Measurements from ENCODE around the gene MLXIP.
A peak's percentile ranks its signal among the peaks of the same experiment; 100 is the strongest.

The MLXIP gene

GRCh38 chr12:122079532-122080081 lies 1.1 kb downstream of the MLXIP start:
- peak; percentile 32 for DNase-seq (ENCODE audit: low spot score)

GRCh38 chr12:122080149-122081082 lies 1.9 kb downstream of the MLXIP start:
- peak; percentile 92 for DNase-seq (ENCODE audit: low spot score)

- peak; percentile 64 for DNase-seq (ENCODE audit: low spot score)
Observed at GRCh38 chr12:122081083-122081696, 2.6 kb downstream of the MLXIP start.

- no peak for DNase-seq (ENCODE audit: low spot score)
Observed at GRCh38 chr12:122081697-122082221, 3.2 kb downstream of the MLXIP start.

- DNase-seq (ENCODE audit: low spot score): no peak
Observed at GRCh38 chr12:122082621-122083356, 4.2 kb downstream of the MLXIP start.

GRCh38 chr12:122084857-122085405 lies 6.4 kb downstream of the MLXIP start:
- DNase-seq (ENCODE audit: low spot score): no peak

- no peak for DNase-seq (ENCODE audit: low spot score)
Observed at GRCh38 chr12:122085591-122085990, 7.0 kb downstream of the MLXIP start.

- DNase-seq (ENCODE audit: low spot score): no peak
Observed at GRCh38 chr12:122086116-122086515, 7.6 kb downstream of the MLXIP start.

GRCh38 chr12:122086641-122087285 lies 8.2 kb downstream of the MLXIP start:
- DNase-seq (ENCODE audit: low spot score): no peak

- DNase-seq (ENCODE audit: low spot score): no peak
Observed at GRCh38 chr12:122087431-122088178, 9.0 kb downstream of the MLXIP start.

GRCh38 chr12:122088179-122088810 lies 9.7 kb downstream of the MLXIP start:
- DNase-seq (ENCODE audit: low spot score): no peak

GRCh38 chr12:122089077-122089476 lies 10.5 kb downstream of the MLXIP start:
- no peak for DNase-seq (ENCODE audit: low spot score)

GRCh38 chr12:122090759-122091515 lies 12.4 kb downstream of the MLXIP start:
- no peak for DNase-seq (ENCODE audit: low spot score)

- no peak for DNase-seq (ENCODE audit: low spot score)
Observed at GRCh38 chr12:122093098-122093883, 14.7 kb downstream of the MLXIP start.

GRCh38 chr12:122094137-122094734 lies 15.7 kb downstream of the MLXIP start:
- DNase-seq (ENCODE audit: low spot score): no peak

- peak; percentile 30 for DNase-seq (ENCODE audit: low spot score)
Observed at GRCh38 chr12:122094735-122095631, 16.4 kb downstream of the MLXIP start.

GRCh38 chr12:122096014-122096413 lies 17.5 kb downstream of the MLXIP start:
- DNase-seq (ENCODE audit: low spot score): no peak

All from RKO (cell line).